ENCODE results near the gene NAT8.
"Not testable (repeated sequence)": the region's sequence is repeated elsewhere in the genome, so short reads cannot be mapped to it uniquely, and the experiment has no call there.

Gene NAT8

DNA sequence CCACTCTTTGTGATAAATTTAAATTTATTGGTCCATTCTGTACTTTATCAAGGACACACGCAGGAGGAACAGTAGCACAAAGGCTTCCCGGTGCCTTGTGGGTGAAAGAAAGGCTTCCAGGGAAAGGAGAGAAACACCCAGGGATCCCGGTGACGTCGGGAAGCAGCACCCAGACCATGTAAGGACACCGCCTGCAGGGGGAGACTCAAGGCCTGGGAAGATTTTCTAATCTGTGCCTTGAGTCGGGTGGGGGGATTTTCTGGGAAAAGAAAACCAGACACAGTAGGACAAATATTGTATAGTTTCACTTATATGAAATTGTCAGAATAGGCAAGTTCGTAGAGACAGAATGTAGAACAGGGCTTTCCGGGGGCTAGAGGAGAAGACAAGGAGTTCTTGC lies 17.6 kb downstream of the NAT8 start:
- not testable (repeated sequence) for H3K4me3 ChIP-seq (IDR thresholded peaks at IDR 0.05; ENCODE audit: insufficient read depth, low read depth, low read length); H2AFZ ChIP-seq (ENCODE audit: low read depth); H3K4me1 ChIP-seq (ENCODE audit: low read depth, poor library complexity, severe bottlenecking); H3K9ac ChIP-seq; H3K27ac ChIP-seq; H3K27me3 ChIP-seq (ENCODE audit: insufficient read depth, low read depth); H4K20me1 ChIP-seq (ENCODE audit: insufficient read depth); H3K79me2 ChIP-seq (ENCODE audit: insufficient read depth, low read depth); H3K36me3 ChIP-seq (ENCODE audit: insufficient read depth); H3K4me2 ChIP-seq

DNA sequence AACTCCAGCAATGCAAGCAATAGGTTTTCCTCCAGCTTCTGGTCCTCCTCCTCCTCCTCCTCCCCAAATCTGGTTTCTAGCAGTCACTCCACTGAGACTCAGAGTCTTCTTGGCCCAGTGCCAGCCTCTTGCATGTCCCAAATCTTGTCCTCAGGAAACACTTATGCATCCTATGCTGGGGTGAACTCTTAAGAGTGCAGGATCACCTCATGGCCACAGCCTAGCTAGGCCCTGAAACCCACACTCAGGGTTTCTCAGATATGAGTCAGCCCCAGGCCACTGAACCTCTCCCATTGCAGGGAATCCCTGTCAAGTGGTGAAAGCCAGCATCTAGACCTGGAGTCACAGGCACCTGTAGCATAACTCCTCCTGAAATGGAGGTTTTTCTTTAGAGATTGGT lies 18.2 kb downstream of the NAT8 start:
- H4K20me1 ChIP-seq (ENCODE audit: insufficient read depth); H3K36me3 ChIP-seq (ENCODE audit: insufficient read depth); H3K4me3 ChIP-seq (IDR thresholded peaks at IDR 0.05; ENCODE audit: insufficient read depth, low read depth, low read length); H2AFZ ChIP-seq (ENCODE audit: low read depth); H3K79me2 ChIP-seq (ENCODE audit: insufficient read depth, low read depth); H3K9ac ChIP-seq; H3K27me3 ChIP-seq (ENCODE audit: insufficient read depth, low read depth); H3K4me1 ChIP-seq (ENCODE audit: low read depth, poor library complexity, severe bottlenecking); H3K27ac ChIP-seq; H3K4me2 ChIP-seq: not testable (repeated sequence)

DNA sequence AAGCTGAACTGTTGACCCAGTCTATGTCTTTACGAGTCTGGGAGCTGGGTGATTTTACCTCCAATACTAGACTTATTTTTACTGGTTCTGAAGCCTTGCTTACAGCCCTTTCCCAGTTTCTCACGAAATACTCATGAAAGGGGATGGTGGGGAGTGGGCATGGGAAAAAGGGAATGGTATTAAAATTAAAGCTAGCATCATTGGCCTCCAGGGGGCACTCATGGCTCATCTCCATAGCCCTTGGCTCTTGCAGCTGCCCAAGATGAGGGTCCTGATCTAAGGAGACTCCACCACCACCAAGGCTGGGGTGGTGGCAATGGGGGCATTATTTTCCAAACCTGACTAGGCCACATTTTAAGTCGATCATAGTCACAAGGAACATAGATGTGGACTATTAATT lies 22.3 kb downstream of the NAT8 start:
- not testable (repeated sequence) for H3K27ac ChIP-seq; H4K20me1 ChIP-seq (ENCODE audit: insufficient read depth); H3K36me3 ChIP-seq (ENCODE audit: insufficient read depth); H3K4me2 ChIP-seq; H3K27me3 ChIP-seq (ENCODE audit: insufficient read depth, low read depth); H3K79me2 ChIP-seq (ENCODE audit: insufficient read depth, low read depth); H3K9ac ChIP-seq; H2AFZ ChIP-seq (ENCODE audit: low read depth); H3K4me3 ChIP-seq (IDR thresholded peaks at IDR 0.05; ENCODE audit: insufficient read depth, low read depth, low read length); H3K4me1 ChIP-seq (ENCODE audit: low read depth, poor library complexity, severe bottlenecking)
- TF ChIP-seq, protein P1, sequence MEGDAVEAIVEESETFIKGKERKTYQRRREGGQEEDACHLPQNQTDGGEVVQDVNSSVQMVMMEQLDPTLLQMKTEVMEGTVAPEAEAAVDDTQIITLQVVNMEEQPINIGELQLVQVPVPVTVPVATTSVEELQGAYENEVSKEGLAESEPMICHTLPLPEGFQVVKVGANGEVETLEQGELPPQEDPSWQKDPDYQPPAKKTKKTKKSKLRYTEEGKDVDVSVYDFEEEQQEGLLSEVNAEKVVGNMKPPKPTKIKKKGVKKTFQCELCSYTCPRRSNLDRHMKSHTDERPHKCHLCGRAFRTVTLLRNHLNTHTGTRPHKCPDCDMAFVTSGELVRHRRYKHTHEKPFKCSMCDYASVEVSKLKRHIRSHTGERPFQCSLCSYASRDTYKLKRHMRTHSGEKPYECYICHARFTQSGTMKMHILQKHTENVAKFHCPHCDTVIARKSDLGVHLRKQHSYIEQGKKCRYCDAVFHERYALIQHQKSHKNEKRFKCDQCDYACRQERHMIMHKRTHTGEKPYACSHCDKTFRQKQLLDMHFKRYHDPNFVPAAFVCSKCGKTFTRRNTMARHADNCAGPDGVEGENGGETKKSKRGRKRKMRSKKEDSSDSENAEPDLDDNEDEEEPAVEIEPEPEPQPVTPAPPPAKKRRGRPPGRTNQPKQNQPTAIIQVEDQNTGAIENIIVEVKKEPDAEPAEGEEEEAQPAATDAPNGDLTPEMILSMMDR (conservative IDR thresholded peaks at IDR 0.05; ENCODE audit: low read depth, low read length) = peak; percentile 34; the same call in 1 of the 2 replicates

DNA sequence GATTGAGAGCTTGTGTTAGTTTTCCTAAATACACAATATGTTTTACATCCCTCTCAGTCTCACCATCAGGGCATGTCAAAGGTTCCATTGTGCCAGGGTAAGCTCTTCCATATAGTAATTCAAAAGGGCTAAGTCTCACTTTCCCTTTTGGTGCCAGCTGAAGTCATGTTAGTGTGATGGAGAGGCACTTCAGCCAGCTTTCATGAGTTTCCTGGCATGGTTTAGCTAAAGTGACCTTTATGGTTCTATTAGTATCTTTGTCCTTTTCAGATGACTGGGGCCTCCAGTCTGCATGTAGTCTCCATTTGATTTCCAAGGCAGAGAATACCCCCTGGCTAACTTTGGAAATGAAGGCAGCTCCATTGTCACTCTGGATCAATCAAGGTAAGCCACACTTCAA lies 27.2 kb downstream of the NAT8 start:
- TF ChIP-seq, protein P1 (conservative IDR thresholded peaks at IDR 0.05; ENCODE audit: low read depth, low read length) = no peak
- no peak overlapping the region for H3K4me3 ChIP-seq (IDR thresholded peaks at IDR 0.05; ENCODE audit: insufficient read depth, low read depth, low read length)
- H3K27me3 ChIP-seq (ENCODE audit: insufficient read depth, low read depth) = no peaks in the 10 kb centered on the region
- no peaks in the 10 kb centered on the region for H3K36me3 ChIP-seq (ENCODE audit: insufficient read depth)
- H3K79me2 ChIP-seq (ENCODE audit: insufficient read depth, low read depth) = no peaks in the 10 kb centered on the region
- no peak overlapping the region for H3K9ac ChIP-seq
- H4K20me1 ChIP-seq (ENCODE audit: insufficient read depth) = no peaks in the 10 kb centered on the region
- H3K4me2 ChIP-seq = no peak overlapping the region
- no peak overlapping the region for H2AFZ ChIP-seq (ENCODE audit: low read depth)
- H3K4me1 ChIP-seq (ENCODE audit: low read depth, poor library complexity, severe bottlenecking) = no peaks in the 10 kb centered on the region
- no peak overlapping the region for H3K27ac ChIP-seq

DNA sequence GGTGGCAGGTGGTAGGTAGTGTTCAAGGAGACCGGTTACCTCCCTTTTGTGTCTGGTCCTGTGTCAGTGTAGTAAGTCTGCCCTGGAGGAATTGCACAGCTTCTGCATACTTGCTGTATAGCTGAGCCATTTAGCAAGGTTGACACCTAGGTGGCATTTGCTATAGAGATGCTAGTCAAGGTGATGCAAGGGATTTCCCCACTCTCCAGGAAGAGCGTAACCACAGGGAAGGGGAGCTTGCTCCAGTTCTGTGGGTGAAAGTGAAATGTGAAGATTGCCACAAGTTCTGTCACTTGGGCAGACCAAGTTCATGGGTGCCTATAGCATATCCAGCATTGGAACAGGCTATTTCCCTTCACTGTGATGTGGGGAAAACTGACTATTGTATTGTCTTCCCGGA lies 28.1 kb downstream of the NAT8 start:
- no peaks in the 10 kb centered on the region for H3K79me2 ChIP-seq (ENCODE audit: insufficient read depth, low read depth)
- no peaks in the 10 kb centered on the region for H4K20me1 ChIP-seq (ENCODE audit: insufficient read depth)
- H3K4me2 ChIP-seq = no peak overlapping the region
- H3K9ac ChIP-seq = no peak overlapping the region
- no peak overlapping the region for H3K27ac ChIP-seq
- no peaks in the 10 kb centered on the region for H3K36me3 ChIP-seq (ENCODE audit: insufficient read depth)
- TF ChIP-seq, protein P1 (conservative IDR thresholded peaks at IDR 0.05; ENCODE audit: low read depth, low read length) = no peak
- H3K4me3 ChIP-seq (IDR thresholded peaks at IDR 0.05; ENCODE audit: insufficient read depth, low read depth, low read length) = no peak overlapping the region
- H3K27me3 ChIP-seq (ENCODE audit: insufficient read depth, low read depth) = no peaks in the 10 kb centered on the region
- no peak overlapping the region for H2AFZ ChIP-seq (ENCODE audit: low read depth)
- no peaks in the 10 kb centered on the region for H3K4me1 ChIP-seq (ENCODE audit: low read depth, poor library complexity, severe bottlenecking)
